Nephron (organoid): ENCODE measurements around the gene C22orf23.
"Not testable (repeated sequence)": the region's sequence is repeated elsewhere in the genome, so short reads cannot be mapped to it uniquely, and the experiment has no call there.

ENCODE experiments used
- H3K27ac Mint-ChIP-seq, 3 experiments: 2 replicates each; pipeline ENCODE4 v1.8.0; 2020; ENCODE audit warnings: mixed read lengths in 3 of 3, mild to moderate bottlenecking in 2 of 3, moderate library complexity in 1 of 3
- H3K27me3 Mint-ChIP-seq: 2 replicates; pipeline ENCODE4 v1.8.0; 2021; ENCODE audit warnings: low read depth, mild to moderate bottlenecking, moderate library complexity, mixed read lengths
- H3K36me3 Mint-ChIP-seq: 2 replicates; pipeline ENCODE4 v1.8.0; 2020; ENCODE audit warnings: low read depth, mixed read lengths
- H3K4me1 Mint-ChIP-seq: 2 replicates; pipeline ENCODE4 v1.8.0; 2020; ENCODE audit warnings: mixed read lengths
- H3K4me3 Mint-ChIP-seq, 3 experiments: 2 replicates each; pipeline ENCODE4 v1.8.0; 2020; ENCODE audit warnings: mild to moderate bottlenecking in 3 of 3, mixed read lengths in 3 of 3, moderate library complexity in 2 of 3
- H3K9me3 Mint-ChIP-seq: 2 replicates; pipeline ENCODE4 v1.8.0; 2020; ENCODE audit warnings: mixed read lengths
- TF ChIP-seq, protein P1 (sequence below), 3 experiments: fragments of 200-600 bp; sonication (generic); IDR thresholded peaks; one replicate each; pipeline ENCODE4 v1.5.0; 2021; ENCODE audit warnings: antibody characterized with exemption in 3 of 3; ENCODE audit not compliant: unreplicated experiment in 3 of 3

The C22orf23 gene

DNA sequence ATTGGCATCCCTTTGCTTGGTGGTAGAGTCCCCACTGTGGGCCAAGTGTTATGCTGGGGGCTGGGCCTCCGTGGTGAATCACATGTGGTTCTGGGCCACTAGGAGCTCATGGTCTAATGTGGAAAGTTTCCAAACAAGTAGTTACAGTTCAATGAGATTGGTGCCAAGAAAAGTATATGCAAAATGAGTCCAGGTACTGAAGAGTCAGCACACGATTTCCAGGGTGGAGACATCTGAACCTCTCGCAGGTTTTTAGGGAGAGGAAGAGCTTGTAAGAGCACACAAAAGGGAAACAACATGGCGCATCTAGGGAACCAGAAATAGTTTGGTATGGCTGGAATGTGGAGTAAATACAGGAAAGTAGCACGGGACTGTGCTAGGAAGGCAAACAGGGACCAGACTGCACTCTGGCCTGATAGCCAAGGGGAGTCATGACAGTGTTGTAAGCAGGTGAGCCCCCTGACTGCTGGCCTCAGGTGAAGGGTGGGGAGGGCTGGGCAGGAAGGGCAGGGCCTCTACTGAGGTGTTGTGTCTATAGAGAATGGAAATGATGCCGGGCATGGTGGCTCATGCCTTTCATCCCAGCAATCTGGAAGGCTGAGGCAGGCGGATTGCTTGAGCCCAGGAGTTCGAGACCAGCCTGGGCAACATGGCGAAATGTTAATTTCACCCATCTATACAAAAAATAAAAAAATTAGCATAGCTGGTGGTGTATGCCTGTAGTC lies 12.7 kb upstream of the C22orf23 start:
- Mint-ChIP-seq H3K4me1 (peaks cover 19% of the 10 kb centered on the region), H3K27me3 (no peaks in the 10 kb centered on the region), H3K9me3 (no peaks in the 10 kb centered on the region), H3K4me3 (no peak overlapping the region), H3K27ac (no peak overlapping the region), H3K36me3 (peaks cover 43% of the 10 kb centered on the region)
- TF ChIP-seq, protein P1, sequence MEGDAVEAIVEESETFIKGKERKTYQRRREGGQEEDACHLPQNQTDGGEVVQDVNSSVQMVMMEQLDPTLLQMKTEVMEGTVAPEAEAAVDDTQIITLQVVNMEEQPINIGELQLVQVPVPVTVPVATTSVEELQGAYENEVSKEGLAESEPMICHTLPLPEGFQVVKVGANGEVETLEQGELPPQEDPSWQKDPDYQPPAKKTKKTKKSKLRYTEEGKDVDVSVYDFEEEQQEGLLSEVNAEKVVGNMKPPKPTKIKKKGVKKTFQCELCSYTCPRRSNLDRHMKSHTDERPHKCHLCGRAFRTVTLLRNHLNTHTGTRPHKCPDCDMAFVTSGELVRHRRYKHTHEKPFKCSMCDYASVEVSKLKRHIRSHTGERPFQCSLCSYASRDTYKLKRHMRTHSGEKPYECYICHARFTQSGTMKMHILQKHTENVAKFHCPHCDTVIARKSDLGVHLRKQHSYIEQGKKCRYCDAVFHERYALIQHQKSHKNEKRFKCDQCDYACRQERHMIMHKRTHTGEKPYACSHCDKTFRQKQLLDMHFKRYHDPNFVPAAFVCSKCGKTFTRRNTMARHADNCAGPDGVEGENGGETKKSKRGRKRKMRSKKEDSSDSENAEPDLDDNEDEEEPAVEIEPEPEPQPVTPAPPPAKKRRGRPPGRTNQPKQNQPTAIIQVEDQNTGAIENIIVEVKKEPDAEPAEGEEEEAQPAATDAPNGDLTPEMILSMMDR (IDR thresholded peaks at IDR 0.05; ENCODE audit: unreplicated experiment in 3 of 3), result no peak

DNA sequence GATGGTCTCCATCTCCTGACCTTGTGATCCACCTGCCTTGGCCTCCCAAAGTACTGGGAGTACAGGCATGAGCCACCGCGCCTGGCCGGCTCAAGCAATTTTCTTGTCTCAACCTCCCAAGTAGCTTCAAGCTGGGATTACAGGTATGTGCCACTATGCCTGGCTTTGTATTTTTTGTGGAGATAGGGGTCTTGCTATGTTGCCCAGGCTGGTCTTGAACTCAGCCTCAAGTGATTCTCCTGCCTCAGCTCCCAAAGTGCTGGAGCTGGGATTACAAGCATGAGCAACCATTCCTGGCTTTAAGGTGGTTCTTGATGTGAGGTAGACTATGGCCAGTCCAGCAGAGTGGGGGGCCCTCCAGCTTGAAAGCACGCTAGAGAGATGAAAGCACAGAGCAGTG lies 7.7 kb upstream of the C22orf23 start:
- no peaks in the 10 kb centered on the region for H3K27me3 Mint-ChIP-seq
- TF ChIP-seq, protein P1 (IDR thresholded peaks at IDR 0.05; ENCODE audit: unreplicated experiment in 3 of 3), result no peak
- H3K36me3 Mint-ChIP-seq, result peaks cover 54% of the 10 kb centered on the region
- H3K9me3 Mint-ChIP-seq, result no peaks in the 10 kb centered on the region
- H3K4me1 Mint-ChIP-seq, result peaks cover 8% of the 10 kb centered on the region
- no peak overlapping the region for H3K4me3 Mint-ChIP-seq
- no peak overlapping the region for H3K27ac Mint-ChIP-seq

DNA sequence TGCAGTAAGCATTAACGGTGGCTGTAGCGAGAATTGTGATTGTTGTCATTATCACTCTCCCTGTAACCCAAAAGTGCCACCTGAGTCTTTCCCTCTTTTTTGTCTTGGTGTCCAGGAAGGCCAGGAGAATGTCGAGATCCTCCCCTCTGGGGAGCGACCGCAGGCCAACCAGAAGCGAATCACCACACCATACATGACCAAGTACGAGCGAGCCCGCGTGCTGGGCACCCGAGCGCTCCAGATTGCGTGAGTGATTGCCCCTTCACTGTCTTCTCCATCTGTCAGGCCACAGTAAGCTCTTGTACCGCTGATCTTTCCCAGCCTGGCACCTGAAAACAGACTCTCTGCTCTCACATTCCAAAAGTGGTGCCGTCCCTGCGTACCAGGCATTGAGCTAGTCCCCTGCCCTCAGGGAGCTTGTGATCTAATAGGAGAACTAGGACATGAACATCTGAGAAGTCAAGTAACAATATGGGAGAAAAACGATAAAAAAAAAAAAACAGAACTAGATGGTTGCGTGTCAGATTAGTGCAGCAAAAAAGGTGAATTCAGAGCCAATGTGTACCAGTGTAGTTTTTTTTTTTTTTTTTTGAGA lies 5.9 kb upstream of the C22orf23 start:
- Mint-ChIP-seq H3K4me1 (peaks cover 8% of the 10 kb centered on the region), H3K27me3 (no peaks in the 10 kb centered on the region)

DNA sequence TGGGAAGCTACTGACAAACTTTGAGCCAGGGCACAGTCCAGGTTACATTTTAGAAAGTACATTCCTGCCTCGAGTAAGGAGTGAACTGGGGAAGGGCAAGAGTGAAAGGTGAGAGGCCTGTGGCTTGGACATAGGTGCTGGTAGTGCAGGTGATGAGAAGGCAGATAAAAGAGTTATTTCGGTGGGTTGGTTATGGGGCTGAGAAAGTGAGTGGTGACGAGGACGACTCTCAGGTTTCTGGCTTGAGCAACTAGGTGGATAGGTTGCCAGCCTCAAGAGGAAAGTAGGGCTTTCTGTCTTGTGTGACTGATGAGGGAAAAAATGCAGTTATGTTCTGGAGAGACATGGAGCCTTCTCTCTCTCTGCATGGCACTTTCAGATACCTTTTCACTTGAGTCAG lies 3.8 kb upstream of the C22orf23 start:
- Mint-ChIP-seq H3K4me1 (peaks cover 17% of the 10 kb centered on the region), H3K36me3 (peaks cover 53% of the 10 kb centered on the region)

More for the DNA sequence above, 5.9 kb upstream of the C22orf23 start:
- Mint-ChIP-seq H3K27ac (no peak overlapping the region), H3K36me3 (peaks cover 60% of the 10 kb centered on the region), H3K9me3 (no peaks in the 10 kb centered on the region), H3K4me3 (no peak overlapping the region)
- TF ChIP-seq, protein P1 (IDR thresholded peaks at IDR 0.05; ENCODE audit: unreplicated experiment in 3 of 3), result no peak

DNA sequence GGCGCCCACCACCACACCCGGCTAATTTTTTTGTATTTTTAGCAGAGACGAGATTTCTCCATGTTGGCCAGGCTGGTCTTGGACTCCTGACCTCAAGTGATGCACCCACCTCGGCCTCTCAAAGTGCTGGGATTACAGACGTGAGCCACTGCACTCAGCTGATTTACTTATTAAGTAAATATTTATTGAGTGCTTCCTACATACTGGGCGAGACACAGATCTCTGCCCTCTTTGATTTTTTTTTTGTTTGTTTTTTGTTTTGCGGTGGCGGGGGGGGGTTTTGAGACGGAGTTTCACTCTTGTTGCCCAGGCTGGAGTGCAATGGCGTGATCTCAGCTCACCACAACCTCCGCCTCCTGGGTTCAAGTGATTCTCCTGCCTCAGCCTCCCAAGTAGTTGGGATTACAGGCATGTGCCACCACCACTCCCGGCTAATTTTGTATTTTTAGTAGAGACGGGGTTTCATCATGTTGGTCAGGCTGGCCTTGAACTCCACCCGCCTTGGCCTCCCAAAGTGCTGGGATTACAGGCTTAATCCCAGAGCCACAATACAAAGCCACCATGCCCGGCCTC lies 2.5 kb upstream of the C22orf23 start:
- Mint-ChIP-seq H3K4me1 (peaks cover 21% of the 10 kb centered on the region), H3K36me3 (peaks cover 40% of the 10 kb centered on the region), H3K4me3 (peak overlapping the region in 1 of 3 experiments; percentile 9)
- not testable (repeated sequence) for H3K9me3 Mint-ChIP-seq, H3K27ac Mint-ChIP-seq, H3K27me3 Mint-ChIP-seq

More for the DNA sequence above, 3.8 kb upstream of the C22orf23 start:
- Mint-ChIP-seq H3K4me3 (peak overlapping the region; percentile 50 to 73 (median 64)), H3K27ac (no peak overlapping the region), H3K27me3 (peaks cover 5% of the 10 kb centered on the region), H3K9me3 (no peaks in the 10 kb centered on the region)
- TF ChIP-seq, protein P1 (IDR thresholded peaks at IDR 0.05; ENCODE audit: unreplicated experiment in 3 of 3), result no peak

DNA sequence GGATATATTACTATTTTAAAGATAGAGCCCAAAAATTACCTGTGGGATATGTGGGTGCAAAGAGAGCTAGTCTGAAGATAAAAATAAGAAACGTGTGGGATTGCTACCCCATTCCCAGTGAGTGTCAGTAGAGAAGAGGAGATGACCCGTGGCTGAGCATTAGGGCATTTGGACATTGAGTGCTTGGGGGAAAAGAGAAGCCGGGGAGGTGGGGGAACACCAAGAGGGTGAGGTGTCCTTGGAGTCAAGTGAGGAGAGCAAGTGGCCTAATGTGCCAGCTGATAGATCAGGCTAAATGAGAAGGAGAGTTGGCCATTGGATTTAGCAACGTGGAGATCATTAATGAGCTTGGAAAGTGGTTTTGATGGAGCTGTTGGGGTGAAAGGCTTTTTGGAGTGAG lies 1.3 kb upstream of the C22orf23 start:
- H3K36me3 Mint-ChIP-seq, result peaks cover 37% of the 10 kb centered on the region
- H3K27me3 Mint-ChIP-seq, result peaks cover 9% of the 10 kb centered on the region
- H3K4me3 Mint-ChIP-seq, result peak overlapping the region; percentile 96 to 99 (median 98)
- H3K4me1 Mint-ChIP-seq, result peaks cover 21% of the 10 kb centered on the region
- no peak overlapping the region for H3K27ac Mint-ChIP-seq
- TF ChIP-seq, protein P1 (IDR thresholded peaks at IDR 0.05; ENCODE audit: unreplicated experiment in 3 of 3), result no peak
- no peaks in the 10 kb centered on the region for H3K9me3 Mint-ChIP-seq
